GM19193 (cell line): ENCODE measurements around the gene TMEM179.

ENCODE experiments used
- POLR2A ChIP-seq: IDR thresholded peaks from 4 replicates; pipeline ENCODE4 v1.6.1; 2011; ENCODE audit not compliant: insufficient read depth, insufficient read length; ENCODE audit errors: extremely low read depth

TMEM179 gene

GRCh38 chr14:104604458-104605449 lies at the start of gene TMEM179:
TMEM179 (minus strand) TSS chr14:104604772; CDS start chr14:104604741, 31 bp downstream.
- TF ChIP-seq POLR2A, result no peak

- TF ChIP-seq POLR2A, result no peak
Observed at GRCh38 chr14:104654119-104654518, 49.5 kb upstream of the TMEM179 start.

- TF ChIP-seq POLR2A, result no peak
Observed at GRCh38 chr14:104652386-104652785, 47.8 kb upstream of the TMEM179 start.

- no peak for TF ChIP-seq POLR2A
Observed at GRCh38 chr14:104651876-104652260, 47.3 kb upstream of the TMEM179 start.

GRCh38 chr14:104650981-104651875 lies 46.7 kb upstream of the TMEM179 start:
- no peak for TF ChIP-seq POLR2A

GRCh38 chr14:104650057-104650980 lies 45.7 kb upstream of the TMEM179 start:
- no peak for TF ChIP-seq POLR2A

GRCh38 chr14:104647467-104648043 lies 43.0 kb upstream of the TMEM179 start:
- no peak for TF ChIP-seq POLR2A

GRCh38 chr14:104644656-104645378 lies 40.2 kb upstream of the TMEM179 start:
- TF ChIP-seq POLR2A, result no peak

GRCh38 chr14:104644091-104644635 lies 39.6 kb upstream of the TMEM179 start:
- TF ChIP-seq POLR2A, result no peak

- no peak for TF ChIP-seq POLR2A
Observed at GRCh38 chr14:104643306-104643705, 38.7 kb upstream of the TMEM179 start.

- no peak for TF ChIP-seq POLR2A
Observed at GRCh38 chr14:104642540-104642868, 37.9 kb upstream of the TMEM179 start.

GRCh38 chr14:104641753-104642539 lies 37.4 kb upstream of the TMEM179 start:
- no peak for TF ChIP-seq POLR2A
